Omental fat pad (tissue), 4 donors: ENCODE data around the gene KLHDC7A. TPM values are rescaled to one million over a fixed set of nuclear protein-coding genes. Genes with fewer than 3 reads are reported as not detected.

Source experiments
- ATAC-seq: fragments of 150-250 bp; one replicate; pipeline ENCODE4 v1.9.1; 2016; ENCODE audit warnings: mild to moderate bottlenecking, moderate library complexity; ENCODE audit not compliant: low FRiP score
- DNase-seq: peaks from one replicate; pipeline ENCODE4 v3.0.0-alpha.2; 2019; ENCODE audit warnings: low spot score
- total RNA-seq, 4 donors: library from RNA; depleted of rRNA; stranded (reverse); fragments of >200 nt; gene quantifications; one replicate each; pipeline ENCODE4 v1.1.0, GENCODE V29; 2016
- TF ChIP-seq, protein P1 (sequence below), 3 donors: fragments of 450-650 bp; IDR thresholded peaks; one replicate each; pipeline ENCODE4 v1.5.1; 2016 to 2017; ENCODE audit warnings: antibody characterized with exemption in 3 of 3, mild to moderate bottlenecking in 3 of 3, moderate library complexity in 2 of 3

Gene KLHDC7A
- total RNA-seq, 4 donors from 2014 or later = 0.28 to 0.32 TPM; not detected in 2

DNA sequence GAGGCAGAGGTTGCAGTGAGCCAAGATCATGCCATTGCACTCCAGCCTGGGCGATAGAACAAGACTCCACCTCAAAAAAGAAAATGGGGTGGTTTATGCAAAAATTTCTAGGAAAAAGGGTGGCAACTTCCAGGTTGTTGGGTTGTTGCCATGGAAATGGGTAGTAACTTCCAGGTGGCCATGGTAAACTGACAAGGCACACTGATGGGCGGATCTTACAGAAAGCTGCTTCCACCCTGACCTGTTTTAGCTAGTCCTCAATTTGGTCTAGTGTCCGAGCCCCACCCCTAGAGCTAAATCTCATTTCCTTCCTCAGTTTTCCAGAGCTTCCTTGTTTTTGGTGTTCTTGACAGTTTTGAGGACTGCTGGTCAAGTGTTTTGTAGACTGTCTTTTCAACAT lies 13.6 kb downstream of the KLHDC7A start:
- ATAC-seq (no peak), DNase-seq (no peak)
- TF ChIP-seq, protein P1, sequence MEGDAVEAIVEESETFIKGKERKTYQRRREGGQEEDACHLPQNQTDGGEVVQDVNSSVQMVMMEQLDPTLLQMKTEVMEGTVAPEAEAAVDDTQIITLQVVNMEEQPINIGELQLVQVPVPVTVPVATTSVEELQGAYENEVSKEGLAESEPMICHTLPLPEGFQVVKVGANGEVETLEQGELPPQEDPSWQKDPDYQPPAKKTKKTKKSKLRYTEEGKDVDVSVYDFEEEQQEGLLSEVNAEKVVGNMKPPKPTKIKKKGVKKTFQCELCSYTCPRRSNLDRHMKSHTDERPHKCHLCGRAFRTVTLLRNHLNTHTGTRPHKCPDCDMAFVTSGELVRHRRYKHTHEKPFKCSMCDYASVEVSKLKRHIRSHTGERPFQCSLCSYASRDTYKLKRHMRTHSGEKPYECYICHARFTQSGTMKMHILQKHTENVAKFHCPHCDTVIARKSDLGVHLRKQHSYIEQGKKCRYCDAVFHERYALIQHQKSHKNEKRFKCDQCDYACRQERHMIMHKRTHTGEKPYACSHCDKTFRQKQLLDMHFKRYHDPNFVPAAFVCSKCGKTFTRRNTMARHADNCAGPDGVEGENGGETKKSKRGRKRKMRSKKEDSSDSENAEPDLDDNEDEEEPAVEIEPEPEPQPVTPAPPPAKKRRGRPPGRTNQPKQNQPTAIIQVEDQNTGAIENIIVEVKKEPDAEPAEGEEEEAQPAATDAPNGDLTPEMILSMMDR (IDR thresholded peaks at IDR 0.05) = no peak

GRCh38 chr1:18495635-18496034 lies 14.9 kb downstream of the KLHDC7A start:
- no peak for ATAC-seq
- DNase-seq = no peak
- TF ChIP-seq, protein P1 (IDR thresholded peaks at IDR 0.05) = no peak

- TF ChIP-seq, protein P1 (IDR thresholded peaks at IDR 0.05) = no peak
- ATAC-seq = no peak
- DNase-seq = no peak
Observed at GRCh38 chr1:18496056-18496455, 15.3 kb downstream of the KLHDC7A start.

DNA sequence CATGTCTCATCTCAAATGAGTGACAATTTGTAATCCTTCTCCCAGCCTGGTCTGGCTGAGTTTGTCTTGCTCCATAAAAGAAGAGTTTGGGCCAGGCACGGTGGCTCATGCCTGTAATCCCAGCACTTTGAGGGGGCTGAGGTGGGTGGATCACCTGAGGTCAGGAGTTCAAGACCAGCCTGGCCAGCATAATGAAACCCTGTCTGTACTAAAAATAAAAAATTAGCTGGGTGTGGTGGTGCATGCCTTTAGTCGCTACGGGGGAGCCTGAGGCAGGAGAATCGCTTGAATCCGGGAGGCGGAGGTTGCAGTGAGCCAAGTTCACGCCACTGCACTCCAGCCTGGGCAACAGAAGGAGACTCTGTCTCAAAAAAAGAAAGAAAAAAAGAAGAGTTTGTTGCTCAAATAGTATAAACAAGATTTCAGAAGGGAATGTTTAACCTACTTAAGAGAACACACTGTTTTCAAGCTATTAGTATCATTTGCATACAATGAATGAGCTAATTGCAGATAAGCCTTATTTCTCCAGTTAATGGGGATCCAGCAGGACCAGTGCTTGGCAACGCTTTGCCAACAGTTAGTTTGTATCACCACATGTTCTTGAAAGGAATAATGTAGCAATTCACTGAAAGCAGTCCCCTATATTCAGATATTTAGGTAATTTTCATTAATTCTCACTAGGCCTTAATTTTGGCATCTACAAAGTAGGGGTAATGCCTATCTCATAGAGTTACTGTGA lies 15.9 kb downstream of the KLHDC7A start:
- TF ChIP-seq, protein P1 (IDR thresholded peaks at IDR 0.05) = no peak
- no peak for ATAC-seq
- no peak for DNase-seq

- ATAC-seq = no peak
- TF ChIP-seq, protein P1 (IDR thresholded peaks at IDR 0.05) = no peak
- no peak for DNase-seq
Observed at GRCh38 chr1:18501833-18502232, 21.1 kb downstream of the KLHDC7A start.

DNA sequence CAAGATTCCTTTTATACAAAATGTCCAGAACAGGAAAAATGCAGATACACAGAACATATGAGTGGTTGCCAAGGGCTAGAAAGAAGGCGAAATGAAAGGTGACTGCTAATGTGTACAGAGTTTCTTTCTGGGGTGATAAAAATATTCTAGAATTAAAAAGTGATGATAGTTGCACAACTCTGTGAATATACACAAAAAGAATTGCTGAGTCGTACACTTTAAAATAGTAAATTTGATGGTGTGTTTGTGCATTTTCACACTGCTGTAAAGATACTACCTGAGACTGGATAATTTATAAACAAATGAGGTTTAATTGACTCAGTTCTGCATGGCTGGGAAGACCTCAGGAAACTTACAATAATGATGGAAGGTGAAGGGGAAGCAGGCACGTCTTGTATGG lies 23.9 kb downstream of the KLHDC7A start:
- ATAC-seq = no peak
- no peak for DNase-seq
- TF ChIP-seq, protein P1 (IDR thresholded peaks at IDR 0.05) = no peak

DNA sequence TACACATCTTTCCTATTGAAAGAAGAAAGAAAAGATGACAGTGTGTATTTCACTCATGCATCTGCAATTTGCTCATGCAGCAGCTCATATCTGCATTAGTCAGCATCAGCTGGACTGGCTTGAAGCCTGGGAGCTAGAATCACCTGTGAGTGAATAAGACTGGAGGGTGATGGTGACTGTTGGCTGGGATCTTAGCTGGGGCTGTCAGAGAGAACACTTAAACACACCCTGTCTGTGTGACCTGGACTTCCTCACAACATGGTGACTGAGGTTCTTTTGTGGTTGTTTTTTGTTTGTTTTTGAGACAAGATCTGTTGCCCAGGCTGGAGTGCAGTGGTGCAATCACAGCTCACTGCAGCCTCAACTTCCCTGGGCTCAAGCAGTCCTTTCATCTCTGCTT lies 24.9 kb downstream of the KLHDC7A start:
- DNase-seq (no peak), ATAC-seq (no peak)

More for the DNA sequence above, 24.9 kb downstream of the KLHDC7A start:
- TF ChIP-seq, protein P1 (IDR thresholded peaks at IDR 0.05) = no peak
